ENCODE measurements around the gene HNF4A.

DNA sequence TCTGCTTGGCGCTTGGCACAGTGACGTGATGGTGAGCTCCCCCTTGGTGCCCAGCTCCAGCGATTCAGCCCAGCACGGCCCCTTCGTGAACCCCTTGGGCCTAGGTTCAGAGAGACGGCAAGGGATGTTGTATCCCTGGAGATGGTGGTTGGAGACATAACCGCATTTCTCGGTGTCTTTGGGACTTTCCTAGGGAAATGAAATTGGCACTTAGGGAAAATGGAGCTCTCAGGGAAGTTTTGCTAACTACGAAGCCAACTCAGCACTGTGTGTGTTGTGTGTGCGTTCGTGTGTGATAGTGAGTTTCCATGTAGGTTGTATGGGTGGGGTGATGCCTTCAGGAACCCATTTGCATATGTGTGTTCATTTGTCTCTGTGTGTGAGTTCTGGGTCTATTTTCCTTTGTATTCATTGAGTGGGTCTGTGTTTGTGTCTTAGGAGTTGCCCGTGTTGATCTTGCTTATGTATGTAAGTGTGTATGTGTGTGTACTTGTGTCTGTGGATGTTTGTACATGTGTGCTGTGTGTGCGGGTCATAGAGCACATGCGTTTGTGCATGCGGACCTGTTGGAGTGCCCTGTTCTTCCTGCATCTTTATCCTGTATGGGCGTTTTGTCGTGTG lies 46.4 kb downstream of the HNF4A start:
- TF ChIP-seq, protein P1, sequence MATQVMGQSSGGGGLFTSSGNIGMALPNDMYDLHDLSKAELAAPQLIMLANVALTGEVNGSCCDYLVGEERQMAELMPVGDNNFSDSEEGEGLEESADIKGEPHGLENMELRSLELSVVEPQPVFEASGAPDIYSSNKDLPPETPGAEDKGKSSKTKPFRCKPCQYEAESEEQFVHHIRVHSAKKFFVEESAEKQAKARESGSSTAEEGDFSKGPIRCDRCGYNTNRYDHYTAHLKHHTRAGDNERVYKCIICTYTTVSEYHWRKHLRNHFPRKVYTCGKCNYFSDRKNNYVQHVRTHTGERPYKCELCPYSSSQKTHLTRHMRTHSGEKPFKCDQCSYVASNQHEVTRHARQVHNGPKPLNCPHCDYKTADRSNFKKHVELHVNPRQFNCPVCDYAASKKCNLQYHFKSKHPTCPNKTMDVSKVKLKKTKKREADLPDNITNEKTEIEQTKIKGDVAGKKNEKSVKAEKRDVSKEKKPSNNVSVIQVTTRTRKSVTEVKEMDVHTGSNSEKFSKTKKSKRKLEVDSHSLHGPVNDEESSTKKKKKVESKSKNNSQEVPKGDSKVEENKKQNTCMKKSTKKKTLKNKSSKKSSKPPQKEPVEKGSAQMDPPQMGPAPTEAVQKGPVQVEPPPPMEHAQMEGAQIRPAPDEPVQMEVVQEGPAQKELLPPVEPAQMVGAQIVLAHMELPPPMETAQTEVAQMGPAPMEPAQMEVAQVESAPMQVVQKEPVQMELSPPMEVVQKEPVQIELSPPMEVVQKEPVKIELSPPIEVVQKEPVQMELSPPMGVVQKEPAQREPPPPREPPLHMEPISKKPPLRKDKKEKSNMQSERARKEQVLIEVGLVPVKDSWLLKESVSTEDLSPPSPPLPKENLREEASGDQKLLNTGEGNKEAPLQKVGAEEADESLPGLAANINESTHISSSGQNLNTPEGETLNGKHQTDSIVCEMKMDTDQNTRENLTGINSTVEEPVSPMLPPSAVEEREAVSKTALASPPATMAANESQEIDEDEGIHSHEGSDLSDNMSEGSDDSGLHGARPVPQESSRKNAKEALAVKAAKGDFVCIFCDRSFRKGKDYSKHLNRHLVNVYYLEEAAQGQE (IDR thresholded peaks at IDR 0.05; ENCODE audit: low read depth, low read length), result no peak
- TF ChIP-seq, protein P2, sequence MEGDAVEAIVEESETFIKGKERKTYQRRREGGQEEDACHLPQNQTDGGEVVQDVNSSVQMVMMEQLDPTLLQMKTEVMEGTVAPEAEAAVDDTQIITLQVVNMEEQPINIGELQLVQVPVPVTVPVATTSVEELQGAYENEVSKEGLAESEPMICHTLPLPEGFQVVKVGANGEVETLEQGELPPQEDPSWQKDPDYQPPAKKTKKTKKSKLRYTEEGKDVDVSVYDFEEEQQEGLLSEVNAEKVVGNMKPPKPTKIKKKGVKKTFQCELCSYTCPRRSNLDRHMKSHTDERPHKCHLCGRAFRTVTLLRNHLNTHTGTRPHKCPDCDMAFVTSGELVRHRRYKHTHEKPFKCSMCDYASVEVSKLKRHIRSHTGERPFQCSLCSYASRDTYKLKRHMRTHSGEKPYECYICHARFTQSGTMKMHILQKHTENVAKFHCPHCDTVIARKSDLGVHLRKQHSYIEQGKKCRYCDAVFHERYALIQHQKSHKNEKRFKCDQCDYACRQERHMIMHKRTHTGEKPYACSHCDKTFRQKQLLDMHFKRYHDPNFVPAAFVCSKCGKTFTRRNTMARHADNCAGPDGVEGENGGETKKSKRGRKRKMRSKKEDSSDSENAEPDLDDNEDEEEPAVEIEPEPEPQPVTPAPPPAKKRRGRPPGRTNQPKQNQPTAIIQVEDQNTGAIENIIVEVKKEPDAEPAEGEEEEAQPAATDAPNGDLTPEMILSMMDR (IDR thresholded peaks at IDR 0.05), result no peak
- TF ChIP-seq RCOR1 (IDR thresholded peaks at IDR 0.05; ENCODE audit: low read length) (no peak), FOXJ3 (CRISPR knock-in tag; IDR thresholded peaks at IDR 0.05) (no peak), RFX5 (IDR thresholded peaks at IDR 0.05; ENCODE audit: low read length) (no peak), FOXM1 (IDR thresholded peaks at IDR 0.05; ENCODE audit: low read depth) (no peak), SMC3 (IDR thresholded peaks at IDR 0.05; ENCODE audit: low read depth, low read length) (no peak), EP300 (IDR thresholded peaks at IDR 0.05; ENCODE audit: borderline replicate concordance in 1 of 2, low read depth in 1 of 2, low read length in 1 of 2) (no peak)
- TF ChIP-seq, protein P3, sequence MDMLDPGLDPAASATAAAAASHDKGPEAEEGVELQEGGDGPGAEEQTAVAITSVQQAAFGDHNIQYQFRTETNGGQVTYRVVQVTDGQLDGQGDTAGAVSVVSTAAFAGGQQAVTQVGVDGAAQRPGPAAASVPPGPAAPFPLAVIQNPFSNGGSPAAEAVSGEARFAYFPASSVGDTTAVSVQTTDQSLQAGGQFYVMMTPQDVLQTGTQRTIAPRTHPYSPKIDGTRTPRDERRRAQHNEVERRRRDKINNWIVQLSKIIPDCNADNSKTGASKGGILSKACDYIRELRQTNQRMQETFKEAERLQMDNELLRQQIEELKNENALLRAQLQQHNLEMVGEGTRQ (IDR thresholded peaks at IDR 0.05; ENCODE audit: borderline replicate concordance, low read depth, low read length), result no peak
